OCI-LY1 (cell line): ENCODE data around the gene FALEC.

ENCODE experiments used
- EZH2 ChIP-seq: fragments of 200-600 bp; sonication (generic), shearing (Covaris generic); IDR thresholded peaks from 2 replicates; pipeline ENCODE4 v1.8.0; 2017; ENCODE audit warnings: borderline replicate concordance, mixed run types, mild to moderate bottlenecking, antibody characterized with exemption, low read length, moderate library complexity, mixed read lengths
- TF ChIP-seq, protein P1 (sequence below): fragments of 200-600 bp; sonication (generic), shearing (Covaris generic); IDR thresholded peaks from 2 replicates; pipeline ENCODE4 v1.5.1; 2017; ENCODE audit warnings: mild to moderate bottlenecking, antibody characterized with exemption, low read length, moderate library complexity, mixed read lengths

DNA sequence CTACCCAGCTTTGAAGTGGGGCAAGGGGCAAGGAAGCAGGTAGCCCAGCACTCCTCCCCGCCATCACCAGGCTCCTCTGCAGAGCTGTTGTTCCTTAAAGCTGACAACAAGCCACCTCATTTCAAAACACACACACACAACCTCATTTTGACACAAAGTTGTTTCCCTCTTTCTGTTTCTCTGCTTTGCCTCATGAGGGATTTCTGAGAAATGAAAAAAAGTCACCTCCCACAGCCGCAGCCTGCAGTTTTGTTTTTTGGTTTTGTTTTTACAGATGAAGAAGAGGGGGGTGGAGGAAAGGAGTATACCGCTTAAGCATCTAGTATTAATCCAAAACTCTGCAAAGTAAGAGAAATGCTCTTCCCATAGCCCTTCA, 51.8 kb downstream of the FALEC start:
- no peak for TF ChIP-seq EZH2
- TF ChIP-seq, protein P1, sequence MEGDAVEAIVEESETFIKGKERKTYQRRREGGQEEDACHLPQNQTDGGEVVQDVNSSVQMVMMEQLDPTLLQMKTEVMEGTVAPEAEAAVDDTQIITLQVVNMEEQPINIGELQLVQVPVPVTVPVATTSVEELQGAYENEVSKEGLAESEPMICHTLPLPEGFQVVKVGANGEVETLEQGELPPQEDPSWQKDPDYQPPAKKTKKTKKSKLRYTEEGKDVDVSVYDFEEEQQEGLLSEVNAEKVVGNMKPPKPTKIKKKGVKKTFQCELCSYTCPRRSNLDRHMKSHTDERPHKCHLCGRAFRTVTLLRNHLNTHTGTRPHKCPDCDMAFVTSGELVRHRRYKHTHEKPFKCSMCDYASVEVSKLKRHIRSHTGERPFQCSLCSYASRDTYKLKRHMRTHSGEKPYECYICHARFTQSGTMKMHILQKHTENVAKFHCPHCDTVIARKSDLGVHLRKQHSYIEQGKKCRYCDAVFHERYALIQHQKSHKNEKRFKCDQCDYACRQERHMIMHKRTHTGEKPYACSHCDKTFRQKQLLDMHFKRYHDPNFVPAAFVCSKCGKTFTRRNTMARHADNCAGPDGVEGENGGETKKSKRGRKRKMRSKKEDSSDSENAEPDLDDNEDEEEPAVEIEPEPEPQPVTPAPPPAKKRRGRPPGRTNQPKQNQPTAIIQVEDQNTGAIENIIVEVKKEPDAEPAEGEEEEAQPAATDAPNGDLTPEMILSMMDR, result no peak
